Islet precursor cell (in vitro differentiated cells): ENCODE results near the gene CAMK2D.

ENCODE experiments used
- DNase-seq: peaks from one replicate; pipeline ENCODE4 v3.0.0-alpha.2; 2018

CAMK2D gene

DNA sequence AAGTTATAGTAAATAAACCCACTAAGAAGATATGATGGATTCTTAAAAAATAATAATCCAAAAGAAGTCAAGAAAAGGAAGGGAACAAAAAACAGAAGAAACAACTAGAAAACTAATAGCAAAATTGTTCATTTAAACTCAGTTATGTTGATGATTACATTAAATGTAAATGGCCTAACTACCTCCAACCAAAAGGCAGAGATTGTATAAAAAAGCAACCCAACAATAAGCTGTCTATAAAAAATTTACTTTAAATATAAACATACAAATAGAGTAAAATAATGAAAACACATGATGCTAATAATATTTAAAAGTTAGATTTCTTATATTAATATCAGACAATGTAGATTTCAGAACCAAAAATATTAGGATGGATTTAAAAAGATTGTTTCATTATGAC lies 340.6 kb downstream of the CAMK2D start:
- no peak for DNase-seq

DNA sequence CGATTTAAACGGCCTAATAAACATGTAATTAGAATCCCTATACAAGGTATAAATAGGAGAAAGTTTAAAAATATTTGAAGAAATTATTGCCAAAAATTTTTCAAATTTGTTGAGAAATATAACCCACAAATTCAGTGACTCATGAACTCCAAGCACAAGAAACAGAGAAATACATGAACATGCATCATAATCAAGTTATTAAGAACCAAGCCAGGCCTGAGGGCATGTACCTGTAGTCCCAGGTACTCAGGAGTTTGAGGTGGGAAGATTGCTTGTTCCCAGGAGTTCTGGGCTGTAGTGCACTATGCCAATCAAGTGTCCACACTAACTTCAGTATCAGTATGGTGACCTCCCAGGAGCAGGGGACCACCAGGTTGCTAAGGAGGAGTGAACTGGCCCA lies 341.9 kb downstream of the CAMK2D start:
- no peak for DNase-seq

DNA sequence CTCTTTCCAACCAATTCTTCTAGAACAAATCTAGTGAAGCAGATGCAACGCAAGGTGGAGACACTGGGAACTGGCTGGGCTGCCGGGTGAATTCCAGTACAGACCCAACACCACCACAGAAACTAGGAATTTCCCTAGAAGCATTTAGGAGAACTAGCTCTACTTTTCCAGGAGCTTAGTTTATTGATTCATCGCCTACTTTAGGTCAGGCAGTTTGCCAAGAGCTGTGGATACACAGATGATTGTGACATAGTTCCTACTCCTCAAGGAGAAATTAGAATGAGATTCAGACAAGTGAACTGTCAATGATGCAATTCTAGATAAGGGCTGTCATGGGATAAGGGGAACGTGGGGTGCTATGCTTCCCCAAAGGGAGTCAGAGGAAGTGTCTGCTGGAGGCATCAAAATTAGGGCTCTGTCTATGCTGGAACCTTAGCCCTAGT lies 350.0 kb downstream of the CAMK2D start:
- DNase-seq: no peak

DNA sequence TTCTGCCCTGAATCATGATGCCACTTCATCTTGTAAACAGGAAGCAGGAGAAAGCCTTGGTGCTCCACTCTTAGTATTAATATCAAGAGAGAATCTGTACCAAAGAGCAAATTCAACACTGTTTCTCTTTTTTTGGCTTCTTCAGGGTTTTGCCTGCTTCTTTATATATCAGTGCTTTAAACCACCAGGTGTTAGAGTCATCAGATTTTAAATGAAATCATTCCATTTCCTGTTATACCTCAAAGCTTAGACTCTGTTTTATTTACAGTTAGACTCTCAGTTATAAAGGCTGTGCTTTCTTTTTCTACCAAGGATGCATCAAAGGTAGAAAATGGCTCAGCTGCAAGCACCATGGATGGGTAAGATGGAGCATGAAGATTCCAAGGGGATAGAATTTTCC lies 350.9 kb downstream of the CAMK2D start:
- DNase-seq: no peak

DNA sequence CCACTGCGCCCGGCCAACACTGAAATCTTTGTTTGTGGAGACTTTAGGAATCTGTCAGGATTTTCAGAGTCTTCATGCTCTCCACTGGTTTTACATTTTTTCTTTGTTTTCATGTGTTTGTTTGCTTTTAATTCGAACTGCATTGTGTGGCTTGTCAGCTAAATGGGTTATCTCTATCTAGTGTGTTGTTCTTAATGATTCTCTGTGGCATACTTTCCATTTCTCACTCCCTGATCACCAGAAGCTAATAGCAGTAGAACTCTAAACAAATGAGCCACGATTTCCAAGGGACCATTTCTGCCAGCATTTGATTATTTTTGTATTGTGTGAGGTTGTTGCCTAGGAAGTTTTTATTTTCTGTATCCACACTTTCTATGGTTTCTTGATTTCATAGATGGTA lies 352.4 kb downstream of the CAMK2D start:
- no peak for DNase-seq

DNA sequence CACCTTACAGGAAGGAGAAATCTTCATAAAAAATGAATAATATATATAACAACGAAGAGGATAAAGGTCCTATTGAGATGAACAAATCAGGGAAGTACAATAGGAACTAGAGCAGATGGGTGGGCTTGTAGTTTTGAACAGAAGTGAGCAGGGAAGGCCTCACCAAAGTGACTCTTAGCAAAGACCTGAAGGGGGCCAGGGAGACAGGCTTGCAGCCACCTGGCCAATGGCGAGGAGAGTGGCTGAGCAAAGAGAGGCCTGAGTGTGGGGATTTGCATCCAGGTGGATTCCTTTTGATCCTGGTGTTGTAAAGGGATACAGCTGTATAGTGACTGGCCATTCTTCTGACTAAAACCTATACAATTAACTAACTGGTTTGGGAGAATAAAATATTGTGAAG lies 354.1 kb downstream of the CAMK2D start:
- DNase-seq: no peak

DNA sequence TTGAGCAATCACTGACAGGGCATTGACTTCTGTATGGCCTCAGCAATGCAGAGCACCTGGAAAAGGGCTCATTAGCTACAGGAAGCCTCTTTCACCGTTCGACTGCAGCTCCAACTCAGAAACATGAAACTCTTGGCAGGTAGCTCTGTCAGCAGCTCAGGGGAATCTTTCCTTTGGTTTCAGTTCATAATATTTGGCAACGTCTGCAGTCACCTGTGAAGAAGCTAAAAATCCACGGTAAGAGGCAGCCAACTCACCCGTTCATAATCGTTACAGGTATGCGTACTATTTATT lies 354.9 kb downstream of the CAMK2D start:
- no peak for DNase-seq

DNA sequence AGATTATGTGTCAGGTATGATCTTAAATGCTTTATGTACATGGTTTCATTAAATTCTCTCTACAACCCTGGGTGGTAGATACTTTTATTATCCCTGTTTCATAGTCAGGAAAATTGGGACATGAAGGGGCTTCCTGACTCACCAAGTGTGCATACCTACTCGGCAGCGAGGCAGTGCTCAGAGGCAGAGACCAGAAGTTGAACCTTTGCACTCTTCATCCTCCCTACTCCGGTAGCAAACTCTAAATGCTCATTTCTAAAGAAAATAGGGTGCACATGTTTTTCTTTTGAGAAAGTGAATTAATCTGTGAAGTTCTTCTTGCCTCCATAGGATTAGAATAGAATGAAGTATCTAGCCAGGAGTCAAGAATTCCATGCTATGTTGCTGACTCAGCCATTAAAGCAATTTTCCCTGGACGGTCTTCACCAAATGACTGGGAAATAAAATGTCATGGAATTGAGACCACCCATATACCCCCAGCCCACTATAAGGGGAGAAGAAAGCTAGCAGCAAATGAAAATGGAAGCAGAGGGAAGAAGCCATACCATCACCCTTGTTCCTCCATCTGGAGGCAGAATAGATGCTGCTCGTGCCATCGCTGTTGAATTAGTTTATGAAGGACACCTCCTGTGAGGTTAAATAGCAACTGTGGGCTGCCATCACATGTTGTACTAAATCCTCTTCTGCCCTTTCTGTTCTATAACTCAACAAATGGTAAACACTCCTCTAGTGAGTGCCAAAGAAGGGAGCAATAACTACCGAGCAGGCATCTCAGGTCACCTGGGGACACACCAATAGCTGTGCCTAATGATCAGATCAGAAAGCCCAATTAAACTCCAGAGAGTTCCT lies 355.4 kb downstream of the CAMK2D start:
- DNase-seq: no peak

DNA sequence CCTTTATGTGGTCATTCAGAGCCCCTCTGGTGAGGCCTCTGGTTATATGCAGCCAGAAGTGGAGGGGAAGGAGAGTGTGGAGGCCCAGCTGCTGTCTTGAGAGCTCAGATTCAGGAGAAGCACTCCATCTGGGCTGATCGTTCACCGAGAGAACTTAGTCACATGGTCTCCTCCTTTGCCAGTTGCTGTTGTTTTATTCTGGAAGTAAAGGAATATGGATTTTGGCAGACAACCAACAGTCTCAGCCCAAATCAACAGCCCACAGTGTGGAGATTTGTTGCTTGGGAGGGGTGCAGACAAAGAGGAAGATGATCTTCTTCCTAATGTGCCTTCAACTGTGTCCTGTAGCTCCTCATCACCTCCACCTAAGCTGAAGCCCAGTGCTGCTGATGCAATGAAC lies 356.7 kb downstream of the CAMK2D start:
- no peak for DNase-seq

DNA sequence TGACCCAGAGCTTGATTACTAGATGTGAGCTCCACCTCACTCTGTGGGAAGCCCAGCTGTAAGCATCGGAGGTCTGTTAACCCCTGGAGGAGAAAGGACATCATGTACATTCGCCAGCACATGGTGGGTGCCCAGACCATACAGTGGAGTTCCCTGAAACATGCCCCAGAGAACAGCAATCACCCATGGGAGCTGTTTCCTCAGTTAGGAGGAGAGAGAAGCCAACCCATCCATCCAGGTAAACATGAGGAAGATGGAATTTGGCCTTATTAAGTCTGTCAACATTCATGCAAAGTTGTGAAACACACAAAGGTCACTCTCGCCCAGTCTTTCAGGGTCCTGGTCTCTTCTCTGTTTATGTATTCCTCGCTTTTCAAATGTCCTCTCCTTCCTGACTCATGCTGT lies 357.4 kb downstream of the CAMK2D start:
- no peak for DNase-seq
